Measurements from ENCODE around the gene FNIP1.

DNA sequence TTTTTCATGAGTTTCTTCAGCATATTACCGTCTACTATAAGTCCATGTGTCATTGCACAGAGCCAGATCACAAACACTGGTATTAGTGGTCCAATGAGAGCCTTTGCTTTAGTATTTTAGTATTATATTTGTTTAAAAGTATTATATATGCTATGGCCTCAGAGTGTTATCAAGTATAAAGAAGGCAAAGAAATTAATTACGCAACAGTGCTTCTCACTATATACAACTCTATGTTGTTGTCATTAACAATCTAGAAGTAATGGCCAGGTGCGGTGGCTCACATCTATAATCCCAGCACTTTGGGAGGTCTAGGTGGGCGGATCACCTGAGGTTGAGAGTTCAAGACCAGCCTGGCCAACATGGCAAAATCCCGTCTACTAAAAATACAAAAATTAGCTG, 114.6 kb downstream of the FNIP1 start:
- TF ChIP-seq SUZ12 (IDR thresholded peaks at IDR 0.05) (no peak), HDGF (IDR thresholded peaks at IDR 0.05; ENCODE audit: borderline replicate concordance) (no peak), L3MBTL2 (conservative IDR thresholded peaks at IDR 0.05) (no peak), ARNT (IDR thresholded peaks at IDR 0.05) (no peak), FOXA1 (IDR thresholded peaks at IDR 0.05) (no peak), BHLHE40 (IDR thresholded peaks at IDR 0.05; ENCODE audit: borderline replicate concordance) (no peak), FOXM1 (IDR thresholded peaks at IDR 0.05; ENCODE audit: borderline replicate concordance) (no peak), NFRKB (IDR thresholded peaks at IDR 0.05) (no peak), CTBP1 (IDR thresholded peaks at IDR 0.05; ENCODE audit: borderline replicate concordance) (no peak), FOXK2 (IDR thresholded peaks at IDR 0.05) (no peak), SP1 (IDR thresholded peaks at IDR 0.05) (no peak), ELF4 (IDR thresholded peaks at IDR 0.05) (no peak), ZNF384 (IDR thresholded peaks at IDR 0.05) (no peak)

Data from HEK293T (cell line).